ENCODE data around the gene ADGRG7.

- TF ChIP-seq MYC (IDR thresholded peaks at IDR 0.05; ENCODE audit: borderline replicate concordance, low read length) = no peak
- TF ChIP-seq CTCF (IDR thresholded peaks at IDR 0.05) = no peak
- no peak for TF ChIP-seq EP300 (IDR thresholded peaks at IDR 0.05)
- TF ChIP-seq RAD21 (conservative IDR thresholded peaks at IDR 0.05 in 1 of 2, IDR thresholded peaks at IDR 0.05 in 1 of 2) = no peak
- TF ChIP-seq HMGXB4 (CRISPR knock-in tag; IDR thresholded peaks at IDR 0.05; ENCODE audit: borderline replicate concordance) = no peak
- no peak for TF ChIP-seq ELK1 (IDR thresholded peaks at IDR 0.05; ENCODE audit: low read depth, low read length)
Measured at GRCh38 chr3:100744671-100745070, 135.3 kb downstream of the ADGRG7 start.
